HEK293T (cell line): ENCODE measurements around the gene TBCA.

Experiments used
- ARNT ChIP-seq: fragments of 450-650 bp; IDR thresholded peaks from 2 replicates; pipeline ENCODE4 v1.6.1; 2017; ENCODE audit warnings: mild to moderate bottlenecking
- BHLHE40 ChIP-seq: fragments of 450-650 bp; IDR thresholded peaks from 2 replicates; pipeline ENCODE4 v1.6.1; 2016; ENCODE audit warnings: mild to moderate bottlenecking, moderate library complexity, borderline replicate concordance
- ELF4 ChIP-seq: fragments of 450-650 bp; IDR thresholded peaks from 2 replicates; pipeline ENCODE4 v1.6.1; 2017; ENCODE audit warnings: antibody characterized with exemption
- FOXA1 ChIP-seq: fragments of 450-650 bp; IDR thresholded peaks from 2 replicates; pipeline ENCODE4 v1.6.1; 2016; ENCODE audit warnings: mild to moderate bottlenecking
- FOXK2 ChIP-seq: fragments of 450-650 bp; IDR thresholded peaks from 2 replicates; pipeline ENCODE4 v1.6.1; 2016; ENCODE audit warnings: mild to moderate bottlenecking
- HDGF ChIP-seq: fragments of 450-650 bp; IDR thresholded peaks from 2 replicates; pipeline ENCODE4 v1.6.1; 2017; ENCODE audit warnings: antibody characterized with exemption, borderline replicate concordance
- LEF1 ChIP-seq: fragments of 450-650 bp; IDR thresholded peaks from 2 replicates; pipeline ENCODE4 v1.6.1; 2017; ENCODE audit warnings: mild to moderate bottlenecking, borderline replicate concordance
- NFRKB ChIP-seq: fragments of 450-650 bp; IDR thresholded peaks from 2 replicates; pipeline ENCODE4 v1.6.1; 2016; ENCODE audit warnings: mild to moderate bottlenecking, moderate library complexity
- SP1 ChIP-seq: fragments of 450-650 bp; IDR thresholded peaks from 2 replicates; pipeline ENCODE4 v1.6.1; 2017
- SUZ12 ChIP-seq: fragments of 450-650 bp; IDR thresholded peaks from 2 replicates; pipeline ENCODE4 v1.6.1; 2016; ENCODE audit warnings: mild to moderate bottlenecking
- TARDBP ChIP-seq: fragments of 450-650 bp; IDR thresholded peaks from 2 replicates; pipeline ENCODE4 v1.6.1; 2016
- ZNF384 ChIP-seq: fragments of 450-650 bp; IDR thresholded peaks from 2 replicates; pipeline ENCODE4 v1.6.1; 2016

DNA sequence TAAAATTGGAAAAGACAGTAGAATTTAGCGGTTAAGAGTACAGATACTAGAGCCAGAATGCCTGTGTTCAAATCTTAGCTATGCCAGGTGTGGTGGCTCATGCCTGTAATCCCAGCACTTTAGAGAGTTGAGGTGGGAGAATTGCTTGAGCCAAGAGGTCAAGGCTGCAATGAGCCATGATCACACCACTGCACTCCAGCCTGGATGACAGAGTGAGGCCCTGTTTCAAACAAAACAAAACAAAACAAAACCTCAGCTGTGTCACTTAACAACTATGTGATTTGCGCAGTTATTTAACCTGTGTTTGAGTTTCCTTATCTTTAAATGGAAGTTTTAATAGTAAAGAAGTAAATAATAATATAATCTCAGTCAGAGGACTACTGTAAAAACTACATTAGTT lies 68.3 kb downstream of the TBCA start:
- TF ChIP-seq HDGF (no peak), LEF1 (no peak), ZNF384 (no peak), FOXK2 (no peak), BHLHE40 (no peak), FOXA1 (no peak), NFRKB (no peak), SUZ12 (no peak), ELF4 (no peak), SP1 (no peak), ARNT (no peak), TARDBP (no peak)
